Measurements from ENCODE around the gene DPH7.
A peak's percentile ranks its signal among the peaks of the same experiment; 100 is the strongest.

DNA sequence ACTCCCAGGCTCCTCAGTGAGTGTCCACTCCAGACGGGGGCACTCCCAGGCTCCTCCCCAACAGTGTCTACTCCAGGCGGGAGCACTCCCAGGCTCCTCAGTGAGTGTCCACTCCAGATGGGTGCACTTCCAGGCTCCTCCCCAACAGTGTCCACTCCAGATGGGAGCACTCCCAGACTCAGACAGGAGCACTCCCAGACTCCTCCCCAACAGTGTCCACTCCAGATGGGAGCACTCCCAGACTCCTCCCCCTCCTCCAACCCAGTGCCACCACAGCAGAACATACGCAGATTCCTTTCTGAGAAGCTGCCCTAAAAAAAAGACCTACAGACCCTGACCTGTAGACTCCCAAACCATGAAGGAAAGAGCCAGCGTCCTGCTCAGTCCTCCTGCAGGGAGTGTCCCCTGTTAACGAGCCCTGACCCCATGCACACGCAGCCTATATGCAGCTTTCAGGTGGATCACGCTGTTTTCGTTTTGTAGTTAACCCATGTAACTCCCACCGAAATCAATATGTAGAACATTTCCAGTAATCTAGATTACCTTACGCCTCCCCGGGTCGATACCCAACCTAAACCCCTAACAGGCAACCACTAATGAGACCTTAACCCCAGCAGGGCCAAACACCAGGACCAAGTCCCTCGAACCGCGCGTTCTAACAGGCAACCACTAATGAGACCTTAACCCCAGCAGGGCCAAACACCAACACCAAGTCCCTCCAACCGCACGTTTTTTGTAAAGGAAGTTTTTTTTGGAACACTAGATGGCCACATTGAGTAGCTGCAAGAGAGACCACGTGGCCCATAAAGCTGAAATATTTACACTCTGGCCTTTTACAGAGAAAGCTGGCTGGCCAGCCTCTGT lies 44.2 kb downstream of the DPH7 start:
- TF ChIP-seq, protein P1, sequence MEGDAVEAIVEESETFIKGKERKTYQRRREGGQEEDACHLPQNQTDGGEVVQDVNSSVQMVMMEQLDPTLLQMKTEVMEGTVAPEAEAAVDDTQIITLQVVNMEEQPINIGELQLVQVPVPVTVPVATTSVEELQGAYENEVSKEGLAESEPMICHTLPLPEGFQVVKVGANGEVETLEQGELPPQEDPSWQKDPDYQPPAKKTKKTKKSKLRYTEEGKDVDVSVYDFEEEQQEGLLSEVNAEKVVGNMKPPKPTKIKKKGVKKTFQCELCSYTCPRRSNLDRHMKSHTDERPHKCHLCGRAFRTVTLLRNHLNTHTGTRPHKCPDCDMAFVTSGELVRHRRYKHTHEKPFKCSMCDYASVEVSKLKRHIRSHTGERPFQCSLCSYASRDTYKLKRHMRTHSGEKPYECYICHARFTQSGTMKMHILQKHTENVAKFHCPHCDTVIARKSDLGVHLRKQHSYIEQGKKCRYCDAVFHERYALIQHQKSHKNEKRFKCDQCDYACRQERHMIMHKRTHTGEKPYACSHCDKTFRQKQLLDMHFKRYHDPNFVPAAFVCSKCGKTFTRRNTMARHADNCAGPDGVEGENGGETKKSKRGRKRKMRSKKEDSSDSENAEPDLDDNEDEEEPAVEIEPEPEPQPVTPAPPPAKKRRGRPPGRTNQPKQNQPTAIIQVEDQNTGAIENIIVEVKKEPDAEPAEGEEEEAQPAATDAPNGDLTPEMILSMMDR (IDR thresholded peaks at IDR 0.05): peak in 3 of 4 experiments; percentile 65 to 75 (median 68)
- no peak for TF ChIP-seq POLR2A (IDR thresholded peaks at IDR 0.05)
- TF ChIP-seq POLR2AphosphoS5 (IDR thresholded peaks at IDR 0.05): no peak

Data from gastroesophageal sphincter (tissue), 3 donors.